Tibial nerve (tissue), 4 donors: ENCODE results near the gene LHFPL2. TPM values are rescaled to one million over a fixed set of nuclear protein-coding genes. Genes with fewer than 3 reads are reported as not detected.

ENCODE experiments used
- DNase-seq, 2 donors: peaks; one replicate each; pipeline ENCODE4 v3.0.0-alpha.2; 2019; ENCODE audit warnings: low spot score in 2 of 2
- H3K27ac ChIP-seq, 4 donors: fragments of 200-600 bp; sonication (generic) in 3 of 4; one replicate each; pipeline ENCODE4 v1.5.1; 2017 to 2019; ENCODE audit warnings: mild to moderate bottlenecking in 1 of 4
- H3K27me3 ChIP-seq, 2 donors: fragments of 200-600 bp; sonication (generic) in 1 of 2; one replicate each; pipeline versions ENCODE4 v1.5.1 to v1.6.0; 2017 to 2019
- H3K36me3 ChIP-seq, 3 donors: fragments of 200-600 bp; sonication (generic); one replicate each; pipeline ENCODE4 v1.5.1; 2018 to 2019
- H3K4me1 ChIP-seq, 4 donors: fragments of 200-600 bp; sonication (generic) in 3 of 4; one replicate each; pipeline ENCODE4 v1.5.1; 2017 to 2019
- H3K4me3 ChIP-seq, 4 donors: fragments of 200-600 bp; sonication (generic) in 3 of 4; one replicate each; pipeline ENCODE4 v1.5.1; 2017 to 2019; ENCODE audit warnings: mild to moderate bottlenecking in 1 of 4, moderate library complexity in 1 of 4
- H3K9me3 ChIP-seq, 4 donors: fragments of 200-600 bp; sonication (generic) in 3 of 4; one replicate each; pipeline ENCODE4 v1.5.1; 2017 to 2019
- EP300 ChIP-seq, 2 donors: sonication (generic); formaldehyde crosslinking; IDR thresholded peaks; one replicate each; pipeline ENCODE4 v1.6.1; 2017; ENCODE audit warnings: antibody characterized with exemption in 2 of 2, mild to moderate bottlenecking in 1 of 2
- POLR2A ChIP-seq, 2 donors: fragments of 450-650 bp; IDR thresholded peaks; one replicate each; pipeline ENCODE4 v1.6.1; 2017; ENCODE audit warnings: antibody characterized with exemption in 2 of 2, mild to moderate bottlenecking in 2 of 2, moderate library complexity in 2 of 2
- WGBS, 2 donors: methylation state at CpG; one replicate each; pipeline ENCODE4 v1.1.5; 2018; 5-methylcytosine and 5-hydroxymethylcytosine counted together
- total RNA-seq, 4 donors: library from RNA; depleted of rRNA; stranded (reverse); fragments of >200 nt; gene quantifications; one replicate each; pipeline ENCODE4 v1.1.0, GENCODE V29; 2016
- TF ChIP-seq, protein P1 (sequence below), 5 experiments: fragments of 200-600 bp in 3 of 5; fragments of 450-650 bp in 2 of 5; sonication (generic) in 3 of 5; IDR thresholded peaks; one replicate each; pipeline ENCODE4 v1.5.1; 2016 to 2019; ENCODE audit warnings: antibody characterized with exemption in 5 of 5, mild to moderate bottlenecking in 3 of 5, moderate library complexity in 2 of 5

LHFPL2 gene
- total RNA-seq, 4 donors from 2014 or later = 19.7 to 48.9 (median 27.4) TPM

DNA sequence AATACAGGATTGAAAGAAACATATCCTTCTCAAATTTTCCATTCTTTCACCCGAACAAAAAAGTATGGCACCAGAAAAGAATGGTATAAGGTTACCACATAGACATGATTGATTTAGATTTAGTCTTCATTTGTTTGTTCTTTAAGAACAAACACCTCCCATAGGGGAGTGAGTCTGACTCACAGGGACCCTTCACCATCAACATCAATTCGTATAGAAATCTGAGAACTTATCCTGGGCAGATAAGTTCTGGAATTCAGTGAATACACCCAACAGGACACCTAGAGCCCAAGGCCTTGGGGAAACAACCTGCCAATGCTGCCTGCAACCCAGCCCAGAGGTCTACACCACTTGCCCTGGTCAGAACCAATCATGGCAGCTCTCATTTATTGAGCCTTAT is 46.2 kb downstream of the LHFPL2 start:
- Histone ChIP-seq H3K27ac (no peak overlapping the region), H3K9me3 (no peaks in the 10 kb centered on the region), H3K36me3 (no peaks in the 10 kb centered on the region), H3K4me1 (peaks cover 0 to 34% (median 4%) of the 10 kb centered on the region in 4 donors), H3K4me3 (no peak overlapping the region), H3K27me3 (no peaks in the 10 kb centered on the region)
- WGBS, 2 donors = 71 to 78% methylated on average over 2 of the region's 2 CpGs
- no peak for TF ChIP-seq POLR2A (IDR thresholded peaks at IDR 0.05)
- TF ChIP-seq, protein P1, sequence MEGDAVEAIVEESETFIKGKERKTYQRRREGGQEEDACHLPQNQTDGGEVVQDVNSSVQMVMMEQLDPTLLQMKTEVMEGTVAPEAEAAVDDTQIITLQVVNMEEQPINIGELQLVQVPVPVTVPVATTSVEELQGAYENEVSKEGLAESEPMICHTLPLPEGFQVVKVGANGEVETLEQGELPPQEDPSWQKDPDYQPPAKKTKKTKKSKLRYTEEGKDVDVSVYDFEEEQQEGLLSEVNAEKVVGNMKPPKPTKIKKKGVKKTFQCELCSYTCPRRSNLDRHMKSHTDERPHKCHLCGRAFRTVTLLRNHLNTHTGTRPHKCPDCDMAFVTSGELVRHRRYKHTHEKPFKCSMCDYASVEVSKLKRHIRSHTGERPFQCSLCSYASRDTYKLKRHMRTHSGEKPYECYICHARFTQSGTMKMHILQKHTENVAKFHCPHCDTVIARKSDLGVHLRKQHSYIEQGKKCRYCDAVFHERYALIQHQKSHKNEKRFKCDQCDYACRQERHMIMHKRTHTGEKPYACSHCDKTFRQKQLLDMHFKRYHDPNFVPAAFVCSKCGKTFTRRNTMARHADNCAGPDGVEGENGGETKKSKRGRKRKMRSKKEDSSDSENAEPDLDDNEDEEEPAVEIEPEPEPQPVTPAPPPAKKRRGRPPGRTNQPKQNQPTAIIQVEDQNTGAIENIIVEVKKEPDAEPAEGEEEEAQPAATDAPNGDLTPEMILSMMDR (IDR thresholded peaks at IDR 0.05) = no peak
- no peak for TF ChIP-seq EP300 (IDR thresholded peaks at IDR 0.05)
- DNase-seq = no peak

DNA sequence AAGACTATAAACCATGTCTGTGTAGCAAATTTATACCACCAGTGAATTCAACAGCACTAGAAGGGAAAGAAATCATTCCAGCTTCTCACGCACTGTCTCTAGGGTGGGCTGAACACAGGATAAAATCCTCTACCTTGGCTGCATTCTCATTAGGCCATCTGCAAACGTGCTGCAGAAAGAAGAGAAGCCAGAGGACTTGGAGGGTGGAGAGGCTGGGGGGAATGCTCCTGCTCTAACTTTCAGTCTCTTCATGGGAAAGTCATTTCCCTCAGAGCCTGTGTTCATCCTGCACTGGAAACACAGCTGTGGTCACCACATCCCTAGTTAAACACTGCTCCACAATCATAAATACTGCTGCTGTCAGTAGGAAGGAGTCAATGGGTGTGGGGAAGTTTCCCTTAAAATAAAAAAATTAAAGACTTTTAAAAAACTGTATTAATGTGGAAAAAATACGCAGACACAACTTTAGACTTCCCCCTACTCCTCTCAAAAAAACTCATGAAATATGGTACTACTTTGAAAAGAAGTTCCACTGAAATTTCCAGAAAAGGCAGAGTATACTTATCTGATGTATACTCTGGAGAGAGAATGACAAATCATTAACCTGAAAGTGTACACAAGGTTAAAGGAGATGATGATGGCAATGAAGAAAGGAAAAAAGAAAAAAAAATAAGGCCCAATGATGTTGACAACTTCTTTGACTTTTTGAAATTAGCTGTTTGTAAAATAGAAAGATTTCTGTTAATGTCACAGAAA is 46.8 kb downstream of the LHFPL2 start:
- 68 to 79% methylated on average over 3 of the region's 3 CpGs for WGBS, 2 donors
- H3K27me3 ChIP-seq = no peaks in the 10 kb centered on the region
- peak overlapping the region in 2 of 4 donors; percentile 33 to 36 for H3K27ac ChIP-seq
- peaks cover 0 to 39% (median 6%) of the 10 kb centered on the region in 4 donors for H3K4me1 ChIP-seq
- H3K36me3 ChIP-seq = no peaks in the 10 kb centered on the region
- no peaks in the 10 kb centered on the region for H3K9me3 ChIP-seq
- TF ChIP-seq, protein P1 (IDR thresholded peaks at IDR 0.05) = no peak
- no peak for TF ChIP-seq POLR2A (IDR thresholded peaks at IDR 0.05)
- TF ChIP-seq EP300 (IDR thresholded peaks at IDR 0.05) = no peak
- H3K4me3 ChIP-seq = no peak overlapping the region
- DNase-seq = no peak

DNA sequence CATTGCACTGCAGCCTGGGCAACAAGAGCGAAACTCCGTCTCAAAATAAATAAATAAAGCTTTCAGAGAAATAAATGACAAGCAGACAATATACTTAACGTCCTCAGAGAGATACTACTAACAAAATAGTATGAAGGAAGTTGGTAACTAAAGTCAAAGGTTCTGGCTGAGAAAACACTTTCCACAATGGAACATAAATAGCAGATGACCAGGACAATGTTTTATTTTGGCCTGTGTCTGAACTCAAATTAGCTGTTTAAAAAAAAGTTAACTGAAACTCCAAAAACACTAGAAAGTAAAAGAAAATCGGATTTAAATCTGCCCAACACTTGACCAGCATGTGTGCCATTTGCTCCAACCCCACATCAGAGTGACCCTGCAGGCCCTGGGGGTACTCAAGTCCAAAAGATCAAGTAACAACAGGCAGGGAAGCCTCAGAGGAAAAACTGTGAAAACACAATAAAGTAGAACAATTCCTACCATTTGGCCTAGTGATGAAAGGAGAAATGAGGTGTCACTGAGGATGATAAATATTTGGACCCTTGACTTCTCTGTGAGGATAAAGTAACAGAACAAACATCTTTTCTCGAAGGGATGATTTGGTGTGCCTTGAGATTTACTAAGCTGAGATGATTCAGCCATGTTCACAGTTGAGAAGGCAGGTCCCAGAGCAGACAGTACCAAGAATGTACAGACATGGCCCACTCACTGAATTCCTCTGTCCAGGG is 47.7 kb downstream of the LHFPL2 start:
- Histone ChIP-seq H3K27ac (peak overlapping the region in 2 of 4 donors; percentile 33 to 36), H3K36me3 (no peaks in the 10 kb centered on the region), H3K4me3 (no peak overlapping the region), H3K4me1 (peaks cover 0 to 31% (median 9%) of the 10 kb centered on the region in 4 donors), H3K27me3 (no peaks in the 10 kb centered on the region), H3K9me3 (no peaks in the 10 kb centered on the region)
- TF ChIP-seq EP300 (IDR thresholded peaks at IDR 0.05) (no peak), POLR2A (IDR thresholded peaks at IDR 0.05) (no peak)
- TF ChIP-seq, protein P1 (IDR thresholded peaks at IDR 0.05) = no peak
- 45 to 54% methylated on average over 5 of the region's 5 CpGs for WGBS, 2 donors
- no peak for DNase-seq

DNA sequence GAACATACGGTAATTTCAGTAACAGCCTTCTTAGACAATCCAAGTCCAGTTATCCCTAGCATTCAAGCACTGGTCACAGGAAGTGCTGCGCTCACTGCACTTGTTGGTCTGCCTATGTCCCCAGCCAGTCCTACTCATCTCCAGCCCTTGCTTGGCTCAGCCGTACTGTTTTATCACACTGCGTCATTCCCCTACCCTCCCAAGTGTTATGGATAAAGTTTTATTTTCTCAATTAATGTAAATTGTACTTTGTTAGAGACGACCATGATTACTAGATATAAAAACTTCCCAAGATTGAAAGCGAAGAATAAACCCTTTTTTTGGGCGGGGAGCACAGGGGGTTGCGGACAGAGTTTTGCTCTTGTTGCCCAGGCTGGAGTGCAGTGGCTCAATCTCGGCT is 49.6 kb downstream of the LHFPL2 start:
- no peak overlapping the region for H3K27ac ChIP-seq
- TF ChIP-seq, protein P1 (IDR thresholded peaks at IDR 0.05) = no peak
- TF ChIP-seq EP300 (IDR thresholded peaks at IDR 0.05) (no peak), POLR2A (IDR thresholded peaks at IDR 0.05) (no peak)

DNA sequence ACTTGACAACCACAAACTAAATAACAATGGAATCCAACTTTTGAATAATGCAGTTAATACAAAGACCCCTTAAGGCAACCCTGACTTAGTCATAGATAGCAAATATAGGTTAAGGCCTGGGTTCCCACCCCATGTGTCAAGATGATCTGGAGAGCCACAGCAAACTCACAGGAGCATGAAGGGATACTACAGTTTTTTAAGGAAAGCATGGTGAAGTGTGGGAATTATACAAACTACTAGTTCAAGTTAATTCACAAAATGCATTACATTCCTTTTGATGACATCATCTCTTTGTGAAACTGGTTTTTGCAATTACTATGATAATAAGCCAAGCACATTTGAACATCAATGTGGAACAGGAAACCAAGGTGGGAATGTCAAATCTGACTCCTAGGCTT is 50.6 kb downstream of the LHFPL2 start:
- H3K4me1 ChIP-seq = peaks cover 0 to 55% (median 31%) of the 10 kb centered on the region in 4 donors
- no peak overlapping the region for H3K27ac ChIP-seq
- no peak overlapping the region for H3K4me3 ChIP-seq
- no peaks in the 10 kb centered on the region for H3K9me3 ChIP-seq
- H3K36me3 ChIP-seq = no peaks in the 10 kb centered on the region
- no peaks in the 10 kb centered on the region for H3K27me3 ChIP-seq
- TF ChIP-seq POLR2A (IDR thresholded peaks at IDR 0.05) (no peak), EP300 (IDR thresholded peaks at IDR 0.05) (no peak)
- TF ChIP-seq, protein P1 (IDR thresholded peaks at IDR 0.05) = no peak
- DNase-seq = no peak

More for the DNA sequence above, 49.6 kb downstream of the LHFPL2 start:
- no peaks in the 10 kb centered on the region for H3K9me3 ChIP-seq
- peaks cover 0 to 46% (median 21%) of the 10 kb centered on the region in 4 donors for H3K4me1 ChIP-seq
- no peaks in the 10 kb centered on the region for H3K36me3 ChIP-seq
- no peaks in the 10 kb centered on the region for H3K27me3 ChIP-seq
- DNase-seq = no peak
- WGBS, 2 donors = 95% methylated on average over 9 of the region's 9 CpGs
- no peak overlapping the region for H3K4me3 ChIP-seq
